GM12878 (cell line): Measurements from ENCODE around the gene JAKMIP1. TPM values are rescaled to one million over a fixed set of nuclear protein-coding genes. Genes with fewer than 3 reads are reported as not detected.

Experiments
- BACH1 ChIP-seq: fragments of 450-650 bp; IDR thresholded peaks from 2 replicates; pipeline ENCODE4 v1.6.1; 2017; ENCODE audit warnings: mild to moderate bottlenecking, borderline replicate concordance
- CREM ChIP-seq: IDR thresholded peaks from 2 replicates; pipeline ENCODE4 v1.6.1; 2014; ENCODE audit warnings: antibody characterized with exemption, low read depth
- EGR1 ChIP-seq, 2 experiments: IDR thresholded peaks; 1 replicate in 1 of 2; 2 replicates in 1 of 2; pipeline ENCODE4 v1.6.1; 2011 to 2012; ENCODE audit warnings: low read depth in 2 of 2, low read length in 2 of 2, borderline replicate concordance in 1 of 2, mild to moderate bottlenecking in 1 of 2, moderate library complexity in 1 of 2
- FOXK2 ChIP-seq: fragments of 450-650 bp; IDR thresholded peaks from 2 replicates; pipeline ENCODE4 v1.6.1; 2017; ENCODE audit warnings: mild to moderate bottlenecking, moderate library complexity
- NFXL1 ChIP-seq: fragments of 450-650 bp; IDR thresholded peaks from 2 replicates; pipeline ENCODE4 v1.6.1; 2017; ENCODE audit warnings: antibody characterized with exemption, mild to moderate bottlenecking, borderline replicate concordance
- NR2C1 ChIP-seq: fragments of 450-650 bp; IDR thresholded peaks from 2 replicates; pipeline ENCODE4 v1.6.1; 2017; ENCODE audit warnings: antibody characterized with exemption, mild to moderate bottlenecking, moderate library complexity
- NRF1 ChIP-seq: conservative IDR thresholded peaks from 2 replicates; pipeline ENCODE4 v1.6.1; 2011; ENCODE audit warnings: mild to moderate bottlenecking, low read depth, low read length, improper control_type of control experiment
- RAD21 ChIP-seq: IDR thresholded peaks from 2 replicates; pipeline ENCODE4 v1.6.1; 2011; ENCODE audit warnings: mild to moderate bottlenecking, low read depth, low read length, moderate library complexity; ENCODE audit not compliant: insufficient read depth
- RUNX3 ChIP-seq: IDR thresholded peaks from 2 replicates; pipeline ENCODE4 v1.6.1; 2012; ENCODE audit warnings: low read length, inconsistent platforms
- SIN3A ChIP-seq: IDR thresholded peaks from 2 replicates; pipeline ENCODE4 v1.6.1; 2012; ENCODE audit warnings: low read depth, low read length, improper control_type of control experiment
- SMAD1 ChIP-seq: fragments of 450-650 bp; IDR thresholded peaks from 2 replicates; pipeline ENCODE4 v1.6.1; 2018; ENCODE audit warnings: mild to moderate bottlenecking, low read depth; ENCODE audit not compliant: partially characterized antibody
- polyA plus RNA-seq, 11 experiments: library from polyadenylated mRNA; depleted of rRNA in 4 of 11; unstranded in 6 of 11; stranded (reverse) in 5 of 11; fragments of >200 nt; fragmentation: Nextera tagmentation in 4 of 11; fragmentation: Illumina TruSeq in 1 of 11; extraction: Ambion mirVana in 4 of 11; extraction: Trizol in 1 of 11; gene quantifications; 1 replicate in 1 of 11; 2 replicates in 10 of 11; pipeline versions ENCODE4 v1.2.1 to v1.2.3, GENCODE V29; 2011 to 2016; ENCODE audit warnings: inconsistent platforms in 2 of 11, missing spikeins in 2 of 11, low read depth in 1 of 11
- total RNA-seq, 4 experiments: library from RNA; depleted of rRNA in 3 of 4; stranded (reverse); fragments of >200 nt in 3 of 4; fragmentation: Illumina TruSeq in 1 of 4; extraction: Trizol in 1 of 4; gene quantifications; 2 replicates each; pipeline versions ENCODE4 v1.2.1 to v1.2.3, GENCODE V29; 2013 to 2021
- TF ChIP-seq, protein P1 (sequence below): IDR thresholded peaks from 2 replicates; pipeline ENCODE4 v1.6.1; 2011; ENCODE audit warnings: low read depth, low read length, improper control_type of control experiment, borderline replicate concordance
- TF ChIP-seq, protein P2 (sequence below): fragments of 450-650 bp; IDR thresholded peaks from 2 replicates; pipeline ENCODE4 v1.6.1; 2017; ENCODE audit warnings: mild to moderate bottlenecking, moderate library complexity
- TF ChIP-seq, protein P3 (sequence below): fragments of 450-650 bp; IDR thresholded peaks from 2 replicates; pipeline ENCODE4 v1.6.1; 2017; ENCODE audit warnings: mild to moderate bottlenecking, moderate library complexity
- TF ChIP-seq, protein P4 (sequence below): fragments of 450-650 bp; IDR thresholded peaks from 2 replicates; pipeline ENCODE4 v1.6.1; 2016; ENCODE audit warnings: mild to moderate bottlenecking

JAKMIP1 gene
- total and polyA plus RNA-seq, 10 of the 15 experiments (the other 5 are each of a cell fraction or from before 2014, with no cell fraction given) = 0.52 to 16.7 (median 12.3) TPM

DNA sequence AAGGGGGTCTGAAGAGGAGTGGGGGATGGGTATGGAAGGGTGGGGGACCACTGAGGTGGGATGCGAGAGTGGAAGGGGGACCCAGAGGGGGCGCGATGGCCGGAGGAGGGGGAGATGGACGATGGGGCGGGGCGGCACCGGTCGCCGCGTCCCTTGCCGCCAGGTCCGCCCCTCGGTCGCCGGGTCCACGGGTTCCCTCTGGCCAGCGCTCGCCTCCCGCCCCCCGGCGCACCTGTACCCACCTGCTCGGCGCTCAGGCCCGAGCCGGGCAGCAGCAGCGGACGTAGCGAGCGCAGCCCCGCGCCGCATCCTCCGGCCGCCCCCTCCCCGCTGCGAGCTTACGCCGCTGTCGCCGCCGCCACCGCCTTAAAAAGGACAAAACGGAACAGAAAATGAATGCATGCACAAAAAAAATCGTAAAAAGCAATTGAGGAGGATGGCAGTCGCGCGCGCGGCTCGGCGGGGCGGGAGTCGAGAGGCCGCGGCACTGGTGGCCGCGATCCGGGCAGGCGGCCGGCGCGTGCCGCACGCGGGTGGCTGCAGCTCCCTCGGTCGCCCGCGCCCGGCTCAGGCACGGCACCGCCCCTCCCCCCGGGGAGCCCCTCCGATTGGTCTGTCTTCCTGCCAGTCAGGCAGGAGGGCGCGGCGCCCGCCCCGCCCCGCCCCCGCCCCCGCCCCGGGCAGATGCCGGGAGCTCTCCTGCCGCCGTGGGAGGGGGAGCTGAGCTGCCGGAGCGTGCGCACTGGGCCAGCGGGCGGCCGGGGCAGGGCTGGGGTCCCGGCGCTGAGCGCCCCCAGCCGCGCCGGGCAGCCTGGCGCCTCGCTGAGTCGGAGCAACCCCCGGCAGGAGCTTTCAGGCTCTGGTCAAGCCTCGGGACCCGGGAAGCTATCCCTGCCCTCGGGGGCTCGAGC lies at the start of gene JAKMIP1 (continued):
- TF ChIP-seq, protein P1, sequence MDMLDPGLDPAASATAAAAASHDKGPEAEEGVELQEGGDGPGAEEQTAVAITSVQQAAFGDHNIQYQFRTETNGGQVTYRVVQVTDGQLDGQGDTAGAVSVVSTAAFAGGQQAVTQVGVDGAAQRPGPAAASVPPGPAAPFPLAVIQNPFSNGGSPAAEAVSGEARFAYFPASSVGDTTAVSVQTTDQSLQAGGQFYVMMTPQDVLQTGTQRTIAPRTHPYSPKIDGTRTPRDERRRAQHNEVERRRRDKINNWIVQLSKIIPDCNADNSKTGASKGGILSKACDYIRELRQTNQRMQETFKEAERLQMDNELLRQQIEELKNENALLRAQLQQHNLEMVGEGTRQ = no peak
- no peak for TF ChIP-seq FOXK2
- peak; percentile 46 for TF ChIP-seq NRF1
- no peak for TF ChIP-seq RAD21
- TF ChIP-seq EGR1 (IDR thresholded peaks at IDR 0.05; ENCODE audit: borderline replicate concordance in 1 of 2, low read depth in 2 of 2, low read length in 2 of 2) = peak in 1 of 2 experiments; percentile 37; a peak in 1 of 3 replicates
- TF ChIP-seq, protein P2, sequence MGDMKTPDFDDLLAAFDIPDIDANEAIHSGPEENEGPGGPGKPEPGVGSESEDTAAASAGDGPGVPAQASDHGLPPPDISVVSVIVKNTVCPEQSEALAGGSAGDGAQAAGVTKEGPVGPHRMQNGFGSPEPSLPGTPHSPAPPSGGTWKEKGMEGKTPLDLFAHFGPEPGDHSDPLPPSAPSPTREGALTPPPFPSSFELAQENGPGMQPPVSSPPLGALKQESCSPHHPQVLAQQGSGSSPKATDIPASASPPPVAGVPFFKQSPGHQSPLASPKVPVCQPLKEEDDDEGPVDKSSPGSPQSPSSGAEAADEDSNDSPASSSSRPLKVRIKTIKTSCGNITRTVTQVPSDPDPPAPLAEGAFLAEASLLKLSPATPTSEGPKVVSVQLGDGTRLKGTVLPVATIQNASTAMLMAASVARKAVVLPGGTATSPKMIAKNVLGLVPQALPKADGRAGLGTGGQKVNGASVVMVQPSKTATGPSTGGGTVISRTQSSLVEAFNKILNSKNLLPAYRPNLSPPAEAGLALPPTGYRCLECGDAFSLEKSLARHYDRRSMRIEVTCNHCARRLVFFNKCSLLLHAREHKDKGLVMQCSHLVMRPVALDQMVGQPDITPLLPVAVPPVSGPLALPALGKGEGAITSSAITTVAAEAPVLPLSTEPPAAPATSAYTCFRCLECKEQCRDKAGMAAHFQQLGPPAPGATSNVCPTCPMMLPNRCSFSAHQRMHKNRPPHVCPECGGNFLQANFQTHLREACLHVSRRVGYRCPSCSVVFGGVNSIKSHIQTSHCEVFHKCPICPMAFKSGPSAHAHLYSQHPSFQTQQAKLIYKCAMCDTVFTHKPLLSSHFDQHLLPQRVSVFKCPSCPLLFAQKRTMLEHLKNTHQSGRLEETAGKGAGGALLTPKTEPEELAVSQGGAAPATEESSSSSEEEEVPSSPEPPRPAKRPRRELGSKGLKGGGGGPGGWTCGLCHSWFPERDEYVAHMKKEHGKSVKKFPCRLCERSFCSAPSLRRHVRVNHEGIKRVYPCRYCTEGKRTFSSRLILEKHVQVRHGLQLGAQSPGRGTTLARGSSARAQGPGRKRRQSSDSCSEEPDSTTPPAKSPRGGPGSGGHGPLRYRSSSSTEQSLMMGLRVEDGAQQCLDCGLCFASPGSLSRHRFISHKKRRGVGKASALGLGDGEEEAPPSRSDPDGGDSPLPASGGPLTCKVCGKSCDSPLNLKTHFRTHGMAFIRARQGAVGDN = peak; percentile 64
- no peak for TF ChIP-seq SMAD1
- TF ChIP-seq SIN3A = peak; percentile 44; the same call in 1 of the 2 replicates
- TF ChIP-seq NR2C1 = no peak
- no peak for TF ChIP-seq CREM
- TF ChIP-seq, protein P3, sequence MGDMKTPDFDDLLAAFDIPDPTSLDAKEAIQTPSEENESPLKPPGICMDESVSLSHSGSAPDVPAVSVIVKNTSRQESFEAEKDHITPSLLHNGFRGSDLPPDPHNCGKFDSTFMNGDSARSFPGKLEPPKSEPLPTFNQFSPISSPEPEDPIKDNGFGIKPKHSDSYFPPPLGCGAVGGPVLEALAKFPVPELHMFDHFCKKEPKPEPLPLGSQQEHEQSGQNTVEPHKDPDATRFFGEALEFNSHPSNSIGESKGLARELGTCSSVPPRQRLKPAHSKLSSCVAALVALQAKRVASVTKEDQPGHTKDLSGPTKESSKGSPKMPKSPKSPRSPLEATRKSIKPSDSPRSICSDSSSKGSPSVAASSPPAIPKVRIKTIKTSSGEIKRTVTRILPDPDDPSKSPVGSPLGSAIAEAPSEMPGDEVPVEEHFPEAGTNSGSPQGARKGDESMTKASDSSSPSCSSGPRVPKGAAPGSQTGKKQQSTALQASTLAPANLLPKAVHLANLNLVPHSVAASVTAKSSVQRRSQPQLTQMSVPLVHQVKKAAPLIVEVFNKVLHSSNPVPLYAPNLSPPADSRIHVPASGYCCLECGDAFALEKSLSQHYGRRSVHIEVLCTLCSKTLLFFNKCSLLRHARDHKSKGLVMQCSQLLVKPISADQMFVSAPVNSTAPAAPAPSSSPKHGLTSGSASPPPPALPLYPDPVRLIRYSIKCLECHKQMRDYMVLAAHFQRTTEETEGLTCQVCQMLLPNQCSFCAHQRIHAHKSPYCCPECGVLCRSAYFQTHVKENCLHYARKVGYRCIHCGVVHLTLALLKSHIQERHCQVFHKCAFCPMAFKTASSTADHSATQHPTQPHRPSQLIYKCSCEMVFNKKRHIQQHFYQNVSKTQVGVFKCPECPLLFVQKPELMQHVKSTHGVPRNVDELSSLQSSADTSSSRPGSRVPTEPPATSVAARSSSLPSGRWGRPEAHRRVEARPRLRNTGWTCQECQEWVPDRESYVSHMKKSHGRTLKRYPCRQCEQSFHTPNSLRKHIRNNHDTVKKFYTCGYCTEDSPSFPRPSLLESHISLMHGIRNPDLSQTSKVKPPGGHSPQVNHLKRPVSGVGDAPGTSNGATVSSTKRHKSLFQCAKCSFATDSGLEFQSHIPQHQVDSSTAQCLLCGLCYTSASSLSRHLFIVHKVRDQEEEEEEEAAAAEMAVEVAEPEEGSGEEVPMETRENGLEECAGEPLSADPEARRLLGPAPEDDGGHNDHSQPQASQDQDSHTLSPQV = 0 out of 2 replicates have a peak, but pooled peaks have one; percentile 35
- TF ChIP-seq, protein P4, sequence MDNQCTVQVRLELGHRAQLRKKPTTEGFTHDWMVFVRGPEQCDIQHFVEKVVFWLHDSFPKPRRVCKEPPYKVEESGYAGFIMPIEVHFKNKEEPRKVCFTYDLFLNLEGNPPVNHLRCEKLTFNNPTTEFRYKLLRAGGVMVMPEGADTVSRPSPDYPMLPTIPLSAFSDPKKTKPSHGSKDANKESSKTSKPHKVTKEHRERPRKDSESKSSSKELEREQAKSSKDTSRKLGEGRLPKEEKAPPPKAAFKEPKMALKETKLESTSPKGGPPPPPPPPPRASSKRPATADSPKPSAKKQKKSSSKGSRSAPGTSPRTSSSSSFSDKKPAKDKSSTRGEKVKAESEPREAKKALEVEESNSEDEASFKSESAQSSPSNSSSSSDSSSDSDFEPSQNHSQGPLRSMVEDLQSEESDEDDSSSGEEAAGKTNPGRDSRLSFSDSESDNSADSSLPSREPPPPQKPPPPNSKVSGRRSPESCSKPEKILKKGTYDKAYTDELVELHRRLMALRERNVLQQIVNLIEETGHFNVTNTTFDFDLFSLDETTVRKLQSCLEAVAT = no peak
- no peak for TF ChIP-seq NFXL1
- peak; percentile 37; the same call in 1 of the 2 replicates for TF ChIP-seq BACH1
- 0 out of 2 replicates have a peak, but pooled peaks have one; percentile 16 for TF ChIP-seq RUNX3
